H1 (cell line): ENCODE data around the gene IRAK3. TPM values are rescaled to one million over a fixed set of nuclear protein-coding genes. Genes with fewer than 3 reads are reported as not detected.

Source experiments
- CTCF ChIA-PET: fragments of 300-600 bp; sonication (Branson Sonifier 250); formaldehyde crosslinking; loops from one replicate; lab custom pipeline; 2021; ENCODE audit not compliant: partially characterized antibody; lab: Charles Lee
- POLR2A ChIA-PET: fragments of 300-600 bp; sonication (Branson Sonifier 250); formaldehyde crosslinking; loops from one replicate; lab custom pipeline; 2021; ENCODE audit warnings: inconsistent platforms; ENCODE audit not compliant: partially characterized antibody; lab: Charles Lee
- DNase-seq, 2 experiments: peaks; one replicate each; pipeline versions ENCODE4 v3.0.0 to v3.0.0-alpha.2; 2010 to 2022; ENCODE audit warnings: low spot score in 2 of 2, low read depth in 1 of 2, mixed read lengths in 1 of 2
- FAIRE-seq: peaks from 2 replicates; lab custom pipeline; 2011; peaks lifted over from hg19 to GRCh38; lab: Jason Lieb, UNC
- H2AFZ ChIP-seq: 2 replicates; pipeline ENCODE4 v1.8.1; 2012; ENCODE audit warnings: low read length, inconsistent platforms
- H2AK5ac ChIP-seq: 2 replicates; pipeline ENCODE4 v1.6.1; 2013; ENCODE audit warnings: low read depth, low read length
- H2BK120ac ChIP-seq: replicated peaks from 2 replicates; pipeline ENCODE3; 2013; ENCODE audit warnings: low read depth, low read length, inconsistent platforms
- H2BK12ac ChIP-seq: 2 replicates; pipeline ENCODE4 v1.6.1; 2013; ENCODE audit warnings: low read depth, low read length
- H2BK15ac ChIP-seq: 2 replicates; pipeline ENCODE4 v1.6.1; 2013; ENCODE audit warnings: low read length
- H2BK20ac ChIP-seq: 2 replicates; pipeline ENCODE4 v1.6.1; 2013; ENCODE audit warnings: low read length
- H2BK5ac ChIP-seq: 2 replicates; pipeline ENCODE4 v1.6.1; 2013; ENCODE audit warnings: low read depth, low read length
- H3K14ac ChIP-seq: 2 replicates; pipeline ENCODE4 v1.6.1; 2013; ENCODE audit warnings: inconsistent platforms; ENCODE audit not compliant: insufficient read length
- H3K18ac ChIP-seq: 2 replicates; pipeline ENCODE4 v1.6.1; 2013; ENCODE audit warnings: low read length; ENCODE audit errors: extremely low read depth
- H3K23ac ChIP-seq: 2 replicates; pipeline ENCODE4 v1.6.1; 2013; ENCODE audit warnings: inconsistent platforms; ENCODE audit not compliant: insufficient read length
- H3K23me2 ChIP-seq: 2 replicates; pipeline ENCODE4 v1.6.1; 2013; ENCODE audit warnings: low read depth, low read length
- H3K27ac ChIP-seq: 2 replicates; pipeline ENCODE4 v1.6.1; 2011; ENCODE audit warnings: low read depth, low read length, inconsistent platforms
- H3K27me3 ChIP-seq, 4 experiments: replicated peaks in 1 of 4; 1 replicate in 1 of 4; 2 replicates in 3 of 4; pipeline versions ENCODE4 v1.6.1 to v1.8.1; 2011 to 2013; ENCODE audit warnings: low read length in 3 of 4, mild to moderate bottlenecking in 3 of 4, inconsistent platforms in 2 of 4, mixed read lengths in 2 of 4, moderate library complexity in 1 of 4; ENCODE audit not compliant: control insufficient read depth in 3 of 4, insufficient read depth in 3 of 4; ENCODE audit errors: extremely low read depth in 1 of 4
- H3K36me3 ChIP-seq, 4 experiments: 2 replicates each; pipeline versions ENCODE4 v1.6.1 to v1.8.1; 2011 to 2013; ENCODE audit warnings: mild to moderate bottlenecking in 4 of 4, low read length in 3 of 4, moderate library complexity in 2 of 4, control low read depth in 1 of 4, inconsistent platforms in 1 of 4; ENCODE audit not compliant: insufficient read depth in 4 of 4, control insufficient read depth in 2 of 4
- H3K4ac ChIP-seq: replicated peaks from 2 replicates; pipeline ENCODE3; 2013; ENCODE audit warnings: low read length, low read depth, mixed read lengths, inconsistent platforms; ENCODE audit not compliant: insufficient read length
- H3K4me1 ChIP-seq, 4 experiments: replicated peaks in 1 of 4; 1 replicate in 1 of 4; 2 replicates in 3 of 4; pipeline versions ENCODE4 v1.6.1 to v1.8.1; 2011 to 2013; ENCODE audit warnings: low read length in 3 of 4, inconsistent platforms in 2 of 4, mixed read lengths in 1 of 4; ENCODE audit not compliant: insufficient read depth in 4 of 4, control insufficient read depth in 3 of 4
- H3K4me2 ChIP-seq, 2 experiments: 2 replicates each; pipeline versions ENCODE4 v1.6.1 to v1.8.1; 2011 to 2013; ENCODE audit warnings: low read depth in 2 of 2, low read length in 2 of 2, control low read depth in 1 of 2, inconsistent platforms in 1 of 2, mild to moderate bottlenecking in 1 of 2; ENCODE audit not compliant: insufficient read depth in 1 of 2
- H3K4me3 ChIP-seq, 4 experiments: fragments of 200-600, 300-600 bp in 1 of 4; sonication (generic), shearing (Covaris generic), sonication (Bioruptor Twin) in 1 of 4; 2 replicates each; pipeline versions ENCODE4 v1.5.1 to v1.8.1; 2011 to 2016; ENCODE audit warnings: low read length in 4 of 4, low read depth in 3 of 4, control low read depth in 2 of 4, inconsistent platforms in 2 of 4, mild to moderate bottlenecking in 2 of 4, mixed read lengths in 1 of 4, moderate library complexity in 1 of 4; ENCODE audit not compliant: insufficient read depth in 2 of 4; ENCODE audit errors: extremely low read depth in 1 of 4
- H3K56ac ChIP-seq: replicated peaks from 2 replicates; pipeline ENCODE3; 2013; ENCODE audit warnings: low read depth, mild to moderate bottlenecking, mixed read lengths, low read length, inconsistent platforms; ENCODE audit not compliant: insufficient read length
- H3K79me1 ChIP-seq: 2 replicates; pipeline ENCODE4 v1.6.1; 2013; ENCODE audit warnings: low read depth, low read length, control low read depth
- H3K79me2 ChIP-seq, 2 experiments: 2 replicates each; pipeline versions ENCODE4 v1.6.1 to v1.8.1; 2012 to 2013; ENCODE audit warnings: low read length in 2 of 2, mild to moderate bottlenecking in 2 of 2, inconsistent platforms in 1 of 2; ENCODE audit not compliant: insufficient read depth in 2 of 2, control insufficient read depth in 1 of 2
- H3K9ac ChIP-seq, 4 experiments: replicated peaks in 1 of 4; 1 replicate in 1 of 4; 2 replicates in 3 of 4; pipeline versions ENCODE4 v1.6.1 to v1.8.1; 2011 to 2013; ENCODE audit warnings: low read depth in 3 of 4, low read length in 3 of 4, control low read depth in 2 of 4, mild to moderate bottlenecking in 2 of 4, moderate library complexity in 2 of 4, inconsistent platforms in 1 of 4; ENCODE audit errors: extremely low read depth in 1 of 4
- H3K9me3 ChIP-seq, 2 experiments: 2 replicates each; pipeline versions ENCODE4 v1.6.1 to v1.8.1; 2012 to 2013; ENCODE audit warnings: mild to moderate bottlenecking in 2 of 2, moderate library complexity in 2 of 2, control low read depth in 1 of 2, inconsistent platforms in 1 of 2, low read depth in 1 of 2, low read length in 1 of 2, mixed read lengths in 1 of 2; ENCODE audit not compliant: insufficient read depth in 2 of 2
- H4K20me1 ChIP-seq, 2 experiments: replicated peaks in 1 of 2; 2 replicates each; pipeline versions ENCODE3 to v1.8.1; 2011 to 2013; ENCODE audit warnings: inconsistent platforms in 2 of 2, low read length in 2 of 2, mild to moderate bottlenecking in 1 of 2; ENCODE audit not compliant: insufficient read depth in 2 of 2, control insufficient read depth in 1 of 2
- H4K5ac ChIP-seq: 2 replicates; pipeline ENCODE4 v1.6.1; 2013; ENCODE audit warnings: low read length, low read depth, mixed read lengths, inconsistent platforms; ENCODE audit not compliant: insufficient read length
- H4K8ac ChIP-seq: 2 replicates; pipeline ENCODE4 v1.8.0; 2013; ENCODE audit warnings: mild to moderate bottlenecking, moderate library complexity, low read length, inconsistent platforms; ENCODE audit not compliant: insufficient read depth; ENCODE audit errors: extremely low read depth
- H4K91ac ChIP-seq: replicated peaks from 2 replicates; pipeline ENCODE3; 2013; ENCODE audit warnings: low read length, mixed read lengths, inconsistent platforms; ENCODE audit not compliant: insufficient read length
- ASH2L ChIP-seq: fragments of 200-600, 300-600 bp; sonication (generic); IDR thresholded peaks from one replicate; pipeline ENCODE4 v1.7.1; 2017; ENCODE audit warnings: low read length
- CTBP2 ChIP-seq: IDR thresholded peaks from 2 replicates; pipeline ENCODE4 v1.7.0; 2011; ENCODE audit warnings: borderline replicate concordance, mild to moderate bottlenecking, moderate library complexity, mixed read lengths, low read length; ENCODE audit not compliant: insufficient read depth, insufficient read length
- PHF8 ChIP-seq: fragments of 200-600 bp; sonication (generic); conservative IDR thresholded peaks from 2 replicates; pipeline ENCODE4 v1.7.1; 2012; ENCODE audit warnings: low read depth, mild to moderate bottlenecking, inconsistent platforms, low read length, moderate library complexity
- SIN3A ChIP-seq, 2 experiments: IDR thresholded peaks in 1 of 2; conservative IDR thresholded peaks in 1 of 2; 2 replicates each; pipeline ENCODE4 v1.6.1; 2011 to 2012; ENCODE audit warnings: low read length in 2 of 2, improper control_type of control experiment in 1 of 2, low read depth in 1 of 2, mild to moderate bottlenecking in 1 of 2
- SP4 ChIP-seq: IDR thresholded peaks from 2 replicates; pipeline ENCODE4 v1.6.1; 2012; ENCODE audit warnings: low read length, inconsistent platforms
- TBP ChIP-seq: IDR thresholded peaks from 2 replicates; pipeline ENCODE4 v1.6.1; 2011; ENCODE audit warnings: low read depth, low read length, improper control_type of control experiment
- ZNF274 ChIP-seq: IDR thresholded peaks from 2 replicates; pipeline ENCODE4 v1.7.0; 2012; ENCODE audit warnings: low read length, borderline replicate concordance; ENCODE audit errors: extremely low read depth
- WGBS, 2 experiments: shearing (Covaris generic) in 1 of 2; methylation state at CpG; one replicate each; pipeline versions ENCODE4 v1.1.6 to v1.1.7; 2013 to 2015; ENCODE audit warnings: low lambda C conversion rate in 2 of 2, mixed read lengths in 2 of 2, inconsistent platforms in 1 of 2, low coverage in 1 of 2, missing lambda C conversion rate in 1 of 2; ENCODE audit not compliant: insufficient replicate concordance in 2 of 2, insufficient coverage in 1 of 2, insufficient read length in 1 of 2; ENCODE audit errors: extremely low coverage in 1 of 2, missing lambda C conversion rate in 1 of 2; 5-methylcytosine and 5-hydroxymethylcytosine counted together
- polyA plus RNA-seq, 7 experiments: library from polyadenylated mRNA; depleted of rRNA in 3 of 7; stranded (reverse) in 5 of 7; unstranded in 2 of 7; fragments of >200 nt in 5 of 7; fragments of 200-250 nt in 2 of 7; gene quantifications; 1 replicate in 5 of 7; 2 replicates in 1 of 7; 4 replicates in 1 of 7; pipeline versions ENCODE4 v1.2.1 to v1.2.3, GENCODE V29; 2011 to 2013; ENCODE audit warnings: missing spikeins in 2 of 7, mixed read lengths in 2 of 7
- total RNA-seq: library from RNA; stranded (reverse); fragmentation: NEBNext Ultra II Directional; extraction: Animal tissue kit (Norgen Biotek cat#: 25700); gene quantifications from 2 replicates; pipeline ENCODE4 v1.2.1, GENCODE V29; 2021

The IRAK3 gene
- total and polyA plus RNA-seq, 2 of the 8 experiments (the other 6 are each of a cell fraction or from before 2014, with no cell fraction given), result 0.51 to 2.2 TPM

DNA sequence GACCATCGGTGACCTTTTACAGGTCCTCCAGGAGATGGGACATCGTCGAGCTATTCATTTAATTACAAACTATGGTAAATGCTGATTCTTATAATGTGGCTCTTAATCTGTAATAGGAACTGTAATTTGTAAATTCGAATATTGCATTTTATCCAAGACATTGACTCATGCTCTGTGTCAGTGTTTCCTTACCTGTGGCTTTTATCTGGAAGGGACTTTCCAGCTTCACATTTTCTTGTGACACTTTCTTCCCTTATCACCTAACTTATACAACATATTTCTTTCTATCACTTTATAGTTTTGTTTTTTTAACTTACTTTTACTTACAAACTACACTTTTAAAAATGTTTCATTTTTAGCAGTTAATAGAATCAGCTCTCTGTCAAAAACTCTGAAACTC, 14.8 kb downstream of the IRAK3 start:
- Histone ChIP-seq H2BK120ac (no peak overlapping the region), H2BK5ac (no peak overlapping the region), H3K18ac (no peak overlapping the region), H3K14ac (no peak overlapping the region), H3K9ac (no peak overlapping the region), H2BK20ac (no peak overlapping the region), H3K79me1 (no peaks in the 10 kb centered on the region), H2BK12ac (no peak overlapping the region), H3K23me2 (no peaks in the 10 kb centered on the region), H3K4me2 (no peak overlapping the region), H3K27me3 (no peaks in the 10 kb centered on the region), H3K56ac (no peak overlapping the region), H2AK5ac (no peak overlapping the region), H3K36me3 (no peaks in the 10 kb centered on the region), H3K79me2 (no peaks in the 10 kb centered on the region), H3K9me3 (peaks cover 0 to 5% of the 10 kb centered on the region in 2 experiments; a peak in 1 of 4 replicates), H3K4me1 (no peaks in the 10 kb centered on the region), H3K4me3 (no peak overlapping the region)
- POLR2A ChIA-PET, result no interaction called here
- no peak for FAIRE-seq
- 87% methylated on average over 4 of the region's 4 CpGs; no CpG with 5 or more reads in 1 of the 2 experiments for WGBS, 2 experiments
- TF ChIP-seq SP4 (no peak), PHF8 (no peak), ASH2L (no peak), SIN3A (conservative IDR thresholded peaks at IDR 0.05 in 1 of 2, IDR thresholded peaks at IDR 0.05 in 1 of 2; ENCODE audit: low read depth in 1 of 2, low read length in 2 of 2) (no peak), ZNF274 (no peak), CTBP2 (no peak), TBP (no peak)
- TF ChIP-seq, all 59 proteins: peak for 0
- H4K5ac ChIP-seq, result no peak overlapping the region
- H3K27ac ChIP-seq, result no peak overlapping the region
- no peak for DNase-seq
- no peak overlapping the region for H3K4ac ChIP-seq
- CTCF ChIA-PET, result interaction anchor here (0.6 to 0.9 kb wide), 2 partner anchors 9 to 955 kb away, joined by 3 read pairs; no protein-coding TSS in a partner anchor
- H2BK15ac ChIP-seq, result no peak overlapping the region
- H3K23ac ChIP-seq, result no peak overlapping the region
- H2AFZ ChIP-seq, result no peak overlapping the region
- no peaks in the 10 kb centered on the region for H4K20me1 ChIP-seq
- no peak overlapping the region for H4K8ac ChIP-seq
- no peak overlapping the region for H4K91ac ChIP-seq
